Activated CD4-positive, alpha-beta memory T cell treated with anti-CD3 and anti-CD28 coated beads for 36 hours (primary cell): ENCODE measurements around the gene ERP27. TPM values are rescaled to one million over a fixed set of nuclear protein-coding genes. Genes with fewer than 3 reads are reported as not detected.

ENCODE experiments used
- CTCF ChIA-PET: fragments of 350-600 bp; sonication (Branson Sonifier 250); formaldehyde crosslinking; loops from one replicate; lab custom pipeline; 2021; ENCODE audit warnings: antibody characterized with exemption, inconsistent platforms; lab: Charles Lee
- POLR2A ChIA-PET: fragments of 350-600 bp; sonication (Branson Sonifier 250); formaldehyde crosslinking; loops from one replicate; lab custom pipeline; 2021; ENCODE audit warnings: antibody characterized with exemption; lab: Charles Lee
- DNase-seq: peaks from one replicate; pipeline ENCODE4 v3.0.0-alpha.2; 2020
- H3K27ac Mint-ChIP-seq: one replicate; pipeline ENCODE4 v1.8.0; 2021; ENCODE audit warnings: mixed read lengths
- H3K27me3 Mint-ChIP-seq: one replicate; pipeline ENCODE4 v1.8.0; 2021; ENCODE audit warnings: mixed read lengths
- H3K36me3 Mint-ChIP-seq: one replicate; pipeline ENCODE4 v1.8.0; 2021; ENCODE audit warnings: mixed read lengths
- H3K4me1 Mint-ChIP-seq: one replicate; pipeline ENCODE4 v1.8.0; 2021; ENCODE audit warnings: low read depth, mixed read lengths
- H3K4me3 Mint-ChIP-seq: one replicate; pipeline ENCODE4 v1.8.0; 2021; ENCODE audit warnings: mild to moderate bottlenecking, mixed read lengths
- H3K9me3 Mint-ChIP-seq: one replicate; pipeline ENCODE4 v1.8.0; 2021; ENCODE audit warnings: mixed read lengths
- intact Hi-C: fragments of 100-400 bp; cut with micrococcal nuclease; formaldehyde crosslinking; loops from one replicate; pipeline ENCODE4 v1.15.1; 2023
- total RNA-seq, 2 experiments: library from RNA; stranded (reverse); gene quantifications; one replicate each; pipeline ENCODE4 v1.2.3, GENCODE V29; 2021

The ERP27 gene
- total RNA-seq, 2 experiments from 2014 or later: 1.5 to 2.5 TPM

GRCh38 chr12:14959916-14960496 lies 21.7 kb upstream of the ERP27 start:
- peaks cover 35% of the 10 kb centered on the region for H3K4me1 Mint-ChIP-seq
- POLR2A ChIA-PET: interaction anchor here (0.9 to 3.7 kb wide), 6 partner anchors 9 to 574 kb away, joined by 3 to 17 read pairs (median 8); a partner anchor contains a TSS
- peaks cover 26% of the 10 kb centered on the region for H3K36me3 Mint-ChIP-seq
- peak overlapping the region; percentile 88 for H3K4me3 Mint-ChIP-seq
- CTCF ChIA-PET: interaction anchor here (0.6 to 1.3 kb wide), 2 partner anchors 10 to 12 kb away, joined by 3 to 5 read pairs; no protein-coding TSS in a partner anchor
- H3K9me3 Mint-ChIP-seq: no peaks in the 10 kb centered on the region
- peak overlapping the region; percentile 96 for H3K27ac Mint-ChIP-seq
- DNase-seq: no peak
- intact Hi-C loops: loop anchor here (2.0 to 10.0 kb wide), 4 partner anchors 35 to 925 kb away; partner anchors contain the start of gene STRAP
- no peaks in the 10 kb centered on the region for H3K27me3 Mint-ChIP-seq

GRCh38 chr12:14959463-14959862 lies 21.1 kb upstream of the ERP27 start:
- intact Hi-C loops: loop anchor here (10.0 kb wide), 1 partner anchor 925 kb away; the partner anchor contains the start of gene STRAP
- no peak for DNase-seq
- CTCF ChIA-PET: interaction anchor here (0.6 to 1.5 kb wide), 3 partner anchors 9 to 11 kb away, joined by 3 to 7 read pairs (median 5); no protein-coding TSS in a partner anchor
- no peaks in the 10 kb centered on the region for H3K9me3 Mint-ChIP-seq
- POLR2A ChIA-PET: interaction anchor here (0.8 to 3.7 kb wide), 7 partner anchors 8 to 574 kb away, joined by 3 to 17 read pairs (median 4); a partner anchor contains a TSS
- peak overlapping the region; percentile 96 for H3K27ac Mint-ChIP-seq
- H3K36me3 Mint-ChIP-seq: peaks cover 26% of the 10 kb centered on the region
- H3K4me1 Mint-ChIP-seq: peaks cover 32% of the 10 kb centered on the region
- H3K4me3 Mint-ChIP-seq: peak overlapping the region; percentile 88
- H3K27me3 Mint-ChIP-seq: no peaks in the 10 kb centered on the region

GRCh38 chr12:14959126-14959440 lies 20.7 kb upstream of the ERP27 start:
- peaks cover 32% of the 10 kb centered on the region for H3K4me1 Mint-ChIP-seq
- ChIA-PET CTCF (interaction anchor here (1.1 to 1.5 kb wide), 3 partner anchors 9 to 37 kb away, joined by 3 to 7 read pairs (median 5); no protein-coding TSS in a partner anchor), POLR2A (interaction anchor here (0.8 to 3.7 kb wide), 6 partner anchors 8 to 573 kb away, joined by 3 to 17 read pairs (median 8); a partner anchor contains a TSS)
- peak overlapping the region; percentile 88 for H3K4me3 Mint-ChIP-seq
- H3K36me3 Mint-ChIP-seq: peaks cover 26% of the 10 kb centered on the region
- H3K27me3 Mint-ChIP-seq: no peaks in the 10 kb centered on the region
- intact Hi-C loops: loop anchor here (10.0 kb wide), 1 partner anchor 926 kb away; the partner anchor contains the start of gene STRAP
- peak overlapping the region; percentile 96 for H3K27ac Mint-ChIP-seq
- peak; percentile 46 for DNase-seq
- no peaks in the 10 kb centered on the region for H3K9me3 Mint-ChIP-seq

GRCh38 chr12:14958361-14959125 lies 20.2 kb upstream of the ERP27 start:
- DNase-seq: no peak
- H3K27me3 Mint-ChIP-seq: no peaks in the 10 kb centered on the region
- intact Hi-C loops: loop anchor here (10.0 kb wide), 1 partner anchor 926 kb away; the partner anchor contains the start of gene STRAP
- H3K36me3 Mint-ChIP-seq: peaks cover 26% of the 10 kb centered on the region
- ChIA-PET POLR2A (interaction anchor here (0.8 to 3.7 kb wide), 6 partner anchors 8 to 188 kb away, joined by 3 to 17 read pairs (median 8); a partner anchor contains a TSS), CTCF (interaction anchor here (0.7 to 1.5 kb wide), 4 partner anchors 8 to 37 kb away, joined by 3 to 7 read pairs (median 4); no protein-coding TSS in a partner anchor)
- H3K4me1 Mint-ChIP-seq: peaks cover 32% of the 10 kb centered on the region
- H3K9me3 Mint-ChIP-seq: no peaks in the 10 kb centered on the region
- H3K4me3 Mint-ChIP-seq: peak overlapping the region; percentile 88
- peak overlapping the region; percentile 96 for H3K27ac Mint-ChIP-seq

GRCh38 chr12:14957551-14958168 lies 19.3 kb upstream of the ERP27 start:
- ChIA-PET CTCF (interaction anchor here (0.7 to 1.1 kb wide), 4 partner anchors 16 to 264 kb away, joined by 3 read pairs; partner anchors contain the start of gene RERG), POLR2A (interaction anchor here (1.3 to 3.7 kb wide), 7 partner anchors 7 to 187 kb away, joined by 3 to 17 read pairs (median 7); partner anchors contain the start of genes C12orf60 and WBP11)
- H3K4me1 Mint-ChIP-seq: peaks cover 32% of the 10 kb centered on the region
- H3K36me3 Mint-ChIP-seq: peaks cover 29% of the 10 kb centered on the region
- no peaks in the 10 kb centered on the region for H3K27me3 Mint-ChIP-seq
- H3K4me3 Mint-ChIP-seq: peak overlapping the region; percentile 88
- H3K9me3 Mint-ChIP-seq: no peaks in the 10 kb centered on the region
- intact Hi-C loops: loop anchor here (2.0 to 10.0 kb wide), 3 partner anchors 563 to 927 kb away; partner anchors contain the start of gene STRAP
- peak overlapping the region; percentile 96 for H3K27ac Mint-ChIP-seq
- no peak for DNase-seq

- Mint-ChIP-seq H3K9me3 (no peaks in the 10 kb centered on the region), H3K4me3 (peak overlapping the region; percentile 70), H3K27me3 (no peaks in the 10 kb centered on the region), H3K27ac (peak overlapping the region; percentile 96), H3K36me3 (peaks cover 29% of the 10 kb centered on the region), H3K4me1 (peaks cover 40% of the 10 kb centered on the region)
- intact Hi-C loops: loop anchor here (2.0 to 10.0 kb wide), 3 partner anchors 562 to 928 kb away; partner anchors contain the start of gene STRAP
- DNase-seq: no peak
- ChIA-PET CTCF (interaction anchor here (0.7 to 1.2 kb wide), 3 partner anchors 181 to 265 kb away, joined by 3 to 5 read pairs (median 3); partner anchors contain the start of gene RERG), POLR2A (interaction anchor here (0.9 to 3.7 kb wide), 5 partner anchors 9 to 585 kb away, joined by 3 to 17 read pairs (median 7); partner anchors contain the start of genes C12orf60 and WBP11)
Measured at GRCh38 chr12:14956905-14957304, 18.6 kb upstream of the ERP27 start.

- ChIA-PET CTCF (interaction anchor here (1.1 to 1.2 kb wide), 2 partner anchors 187 to 265 kb away, joined by 3 to 5 read pairs; partner anchors contain the start of gene RERG), POLR2A (interaction anchor here (0.9 to 2.1 kb wide), 4 partner anchors 8 to 584 kb away, joined by 3 to 7 read pairs (median 5); partner anchors contain the start of genes C12orf60 and WBP11)
- DNase-seq: peak; percentile 60
- Mint-ChIP-seq H3K27me3 (no peaks in the 10 kb centered on the region), H3K4me3 (peak overlapping the region; percentile 70), H3K4me1 (peaks cover 46% of the 10 kb centered on the region), H3K27ac (peak overlapping the region; percentile 96), H3K36me3 (peaks cover 28% of the 10 kb centered on the region), H3K9me3 (no peaks in the 10 kb centered on the region)
- intact Hi-C loops: loop anchor here (2.0 to 10.0 kb wide), 3 partner anchors 561 to 929 kb away; partner anchors contain the start of gene STRAP
Measured at GRCh38 chr12:14956024-14956891, 17.9 kb upstream of the ERP27 start.

- peaks cover 64% of the 10 kb centered on the region for H3K4me1 Mint-ChIP-seq
- CTCF ChIA-PET: interaction anchor here (1.2 to 2.2 kb wide), 2 partner anchors 26 to 185 kb away, joined by 3 to 6 read pairs; no protein-coding TSS in a partner anchor
- no peaks in the 10 kb centered on the region for H3K9me3 Mint-ChIP-seq
- POLR2A ChIA-PET: interaction anchor here (0.6 to 1.5 kb wide), 3 partner anchors 180 to 560 kb away, joined by 5 to 10 read pairs (median 5); a partner anchor contains a TSS
- no peak for DNase-seq
- peak overlapping the region; percentile 99 for H3K27ac Mint-ChIP-seq
- no peaks in the 10 kb centered on the region for H3K27me3 Mint-ChIP-seq
- H3K36me3 Mint-ChIP-seq: peaks cover 29% of the 10 kb centered on the region
- peak overlapping the region; percentile 53 for H3K4me3 Mint-ChIP-seq
- intact Hi-C loops: loop anchor here (5.0 to 10.0 kb wide), 2 partner anchors 38 to 931 kb away; partner anchors contain the start of gene STRAP
Measured at GRCh38 chr12:14954269-14954668, 15.9 kb upstream of the ERP27 start.

- ChIA-PET CTCF (interaction anchor here (1.2 to 2.2 kb wide), 2 partner anchors 25 to 184 kb away, joined by 3 to 6 read pairs; no protein-coding TSS in a partner anchor), POLR2A (interaction anchor here (1.5 kb wide), 1 partner anchor 179 kb away, joined by 10 read pairs; a partner anchor contains a TSS)
- no peaks in the 10 kb centered on the region for H3K27me3 Mint-ChIP-seq
- intact Hi-C loops: loop anchor here (2.0 to 10.0 kb wide), 3 partner anchors 39 to 931 kb away; partner anchors contain the start of gene STRAP
- H3K9me3 Mint-ChIP-seq: no peaks in the 10 kb centered on the region
- no peak for DNase-seq
- H3K4me1 Mint-ChIP-seq: peaks cover 70% of the 10 kb centered on the region
- H3K36me3 Mint-ChIP-seq: peaks cover 32% of the 10 kb centered on the region
- peak overlapping the region; percentile 53 for H3K4me3 Mint-ChIP-seq
- H3K27ac Mint-ChIP-seq: peak overlapping the region; percentile 99
Measured at GRCh38 chr12:14953752-14954151, 15.4 kb upstream of the ERP27 start.
